SK-N-SH (cell line): ENCODE results near the gene GNAI1.

Experiments
- CHD2 ChIP-seq: fragments of 150-350 bp; IDR thresholded peaks from 2 replicates; pipeline ENCODE4 v1.6.1; 2018; ENCODE audit warnings: low read length; ENCODE audit not compliant: partially characterized antibody
- CTCF ChIP-seq: fragments of 200-600 bp; sonication (generic); IDR thresholded peaks from 2 replicates; pipeline ENCODE4 v1.6.1; 2017; ENCODE audit warnings: antibody characterized with exemption, mild to moderate bottlenecking, moderate library complexity
- EP300 ChIP-seq, 2 experiments: IDR thresholded peaks; 2 replicates each; pipeline versions ENCODE4 v1.4.0 to v1.6.1; 2012; ENCODE audit warnings: borderline replicate concordance in 1 of 2, low read depth in 1 of 2, low read length in 1 of 2
- EZH2phosphoT487 ChIP-seq: fragments of 200-600 bp; sonication (generic); IDR thresholded peaks from 2 replicates; pipeline ENCODE4 v1.6.1; 2017; ENCODE audit warnings: low read depth, mixed run types, mild to moderate bottlenecking, antibody characterized with exemption, moderate library complexity, borderline replicate concordance
- FOXJ3 ChIP-seq: sonication (generic); formaldehyde crosslinking; IDR thresholded peaks from 2 replicates; pipeline ENCODE4 v1.5.1; 2020; ENCODE audit warnings: mild to moderate bottlenecking, missing genetic modification reagents
- FOXM1 ChIP-seq: IDR thresholded peaks from 2 replicates; pipeline ENCODE4 v1.4.0; 2012; ENCODE audit warnings: low read depth, mild to moderate bottlenecking
- POLR2AphosphoS5 ChIP-seq: IDR thresholded peaks from 2 replicates; pipeline ENCODE4 v1.6.1; 2012; ENCODE audit warnings: low read depth, low read length
- RXRA ChIP-seq: IDR thresholded peaks from 2 replicates; pipeline ENCODE4 v1.4.0; 2012; ENCODE audit warnings: low read depth, mild to moderate bottlenecking, borderline replicate concordance
- TAF1 ChIP-seq: IDR thresholded peaks from 2 replicates; pipeline ENCODE4 v1.6.1; 2012; ENCODE audit warnings: low read depth, mild to moderate bottlenecking, low read length, moderate library complexity, borderline replicate concordance
- TEAD4 ChIP-seq: IDR thresholded peaks from 2 replicates; pipeline ENCODE4 v1.4.0; 2012; ENCODE audit warnings: mild to moderate bottlenecking, borderline replicate concordance; ENCODE audit not compliant: insufficient read depth
- YY1 ChIP-seq: IDR thresholded peaks from 2 replicates; pipeline ENCODE4 v1.4.0; 2012; ENCODE audit warnings: low read depth, mild to moderate bottlenecking
- ZBTB33 ChIP-seq: IDR thresholded peaks from 2 replicates; pipeline ENCODE4 v1.4.0; 2012; ENCODE audit warnings: low read depth, borderline replicate concordance
- TF ChIP-seq, protein P1 (sequence below): fragments of 150-350 bp; IDR thresholded peaks from 2 replicates; pipeline ENCODE4 v1.6.1; 2017; ENCODE audit warnings: antibody characterized with exemption, low read length, low read depth, borderline replicate concordance

DNA sequence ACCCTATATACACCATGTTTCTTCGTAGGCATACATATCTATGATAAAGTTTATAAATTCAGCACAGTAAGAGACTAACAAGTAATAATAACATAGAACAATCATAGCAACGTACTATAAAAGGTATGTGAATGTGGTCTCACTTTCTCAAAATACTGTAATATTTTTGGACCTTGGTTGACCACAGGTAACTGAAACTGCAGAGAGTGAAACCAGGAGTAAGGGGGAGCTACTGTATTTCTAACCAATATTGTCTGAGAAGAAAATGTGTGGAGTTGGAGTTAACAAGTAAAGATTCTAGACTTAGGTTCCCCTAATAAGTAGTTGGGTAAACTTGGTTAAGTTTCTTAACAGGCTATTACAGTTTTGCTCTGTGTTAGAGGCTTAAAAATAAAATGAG, 72.1 kb downstream of the GNAI1 start:
- TF ChIP-seq TAF1 = no peak
- TF ChIP-seq, protein P1, sequence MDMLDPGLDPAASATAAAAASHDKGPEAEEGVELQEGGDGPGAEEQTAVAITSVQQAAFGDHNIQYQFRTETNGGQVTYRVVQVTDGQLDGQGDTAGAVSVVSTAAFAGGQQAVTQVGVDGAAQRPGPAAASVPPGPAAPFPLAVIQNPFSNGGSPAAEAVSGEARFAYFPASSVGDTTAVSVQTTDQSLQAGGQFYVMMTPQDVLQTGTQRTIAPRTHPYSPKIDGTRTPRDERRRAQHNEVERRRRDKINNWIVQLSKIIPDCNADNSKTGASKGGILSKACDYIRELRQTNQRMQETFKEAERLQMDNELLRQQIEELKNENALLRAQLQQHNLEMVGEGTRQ = no peak
- TF ChIP-seq CTCF = no peak
- TF ChIP-seq EP300 (IDR thresholded peaks at IDR 0.05; ENCODE audit: borderline replicate concordance in 1 of 2, low read depth in 1 of 2, low read length in 1 of 2) = no peak
- no peak for TF ChIP-seq RXRA
- TF ChIP-seq CHD2 = no peak
- no peak for TF ChIP-seq FOXJ3 (CRISPR knock-in tag)
- TF ChIP-seq FOXM1 = no peak
- TF ChIP-seq ZBTB33 = no peak
- no peak for TF ChIP-seq POLR2AphosphoS5
- TF ChIP-seq EZH2phosphoT487 = no peak
- no peak for TF ChIP-seq YY1
- no peak for TF ChIP-seq TEAD4
